Hepatocyte (in vitro differentiated cells): ENCODE results near the gene TRAM2.

ENCODE experiments used
- EZH2 ChIP-seq: fragments of 200-600 bp; sonication (generic); IDR thresholded peaks from 2 replicates; pipeline ENCODE4 v1.6.1; 2016; ENCODE audit warnings: antibody characterized with exemption, mild to moderate bottlenecking, borderline replicate concordance
- EZH2phosphoT487 ChIP-seq: fragments of 200-600 bp; sonication (generic); IDR thresholded peaks from one replicate; pipeline ENCODE4 v1.6.1; 2018; ENCODE audit warnings: antibody characterized with exemption, mild to moderate bottlenecking, low read depth, moderate library complexity; ENCODE audit not compliant: unreplicated experiment, severe bottlenecking
- TF ChIP-seq, protein P1 (sequence below): fragments of 200-600 bp; sonication (generic); IDR thresholded peaks from 2 replicates; pipeline ENCODE4 v1.5.1; 2016; ENCODE audit warnings: antibody characterized with exemption, mild to moderate bottlenecking; ENCODE audit not compliant: poor library complexity

DNA sequence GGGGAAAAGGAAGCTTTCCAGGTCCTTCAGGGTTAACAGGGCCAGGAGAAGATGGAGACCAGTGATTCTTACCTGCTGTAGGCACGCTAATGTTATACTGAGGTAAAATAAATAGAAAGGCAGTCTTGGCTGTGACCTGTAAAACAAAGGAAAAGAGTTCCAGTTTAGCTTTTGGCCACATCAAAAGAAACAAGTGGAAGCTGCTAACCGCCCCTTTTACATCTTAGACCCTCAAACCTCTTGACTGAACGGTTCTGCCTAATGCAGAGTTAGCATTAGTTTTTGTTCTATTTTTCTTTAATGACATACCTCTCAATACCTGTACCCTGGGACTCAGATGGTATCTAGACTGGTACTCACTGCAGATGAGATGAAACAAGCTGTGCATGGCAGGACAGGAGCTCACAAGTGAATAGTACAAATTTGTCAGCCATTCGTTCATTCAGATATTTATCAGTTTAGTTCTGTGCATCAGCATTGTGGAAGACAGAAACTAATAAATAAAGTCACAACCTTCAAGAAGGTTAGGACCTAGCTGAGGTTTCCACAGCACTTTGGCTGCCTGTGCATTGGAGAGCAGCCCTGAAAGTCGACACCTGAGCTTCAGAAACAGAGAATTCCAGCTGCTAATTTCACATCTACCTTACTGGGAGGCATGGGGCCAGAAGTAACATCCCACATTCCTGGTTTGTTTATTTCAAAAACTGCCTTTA, 41.0 kb downstream of the TRAM2 start:
- TF ChIP-seq, protein P1, sequence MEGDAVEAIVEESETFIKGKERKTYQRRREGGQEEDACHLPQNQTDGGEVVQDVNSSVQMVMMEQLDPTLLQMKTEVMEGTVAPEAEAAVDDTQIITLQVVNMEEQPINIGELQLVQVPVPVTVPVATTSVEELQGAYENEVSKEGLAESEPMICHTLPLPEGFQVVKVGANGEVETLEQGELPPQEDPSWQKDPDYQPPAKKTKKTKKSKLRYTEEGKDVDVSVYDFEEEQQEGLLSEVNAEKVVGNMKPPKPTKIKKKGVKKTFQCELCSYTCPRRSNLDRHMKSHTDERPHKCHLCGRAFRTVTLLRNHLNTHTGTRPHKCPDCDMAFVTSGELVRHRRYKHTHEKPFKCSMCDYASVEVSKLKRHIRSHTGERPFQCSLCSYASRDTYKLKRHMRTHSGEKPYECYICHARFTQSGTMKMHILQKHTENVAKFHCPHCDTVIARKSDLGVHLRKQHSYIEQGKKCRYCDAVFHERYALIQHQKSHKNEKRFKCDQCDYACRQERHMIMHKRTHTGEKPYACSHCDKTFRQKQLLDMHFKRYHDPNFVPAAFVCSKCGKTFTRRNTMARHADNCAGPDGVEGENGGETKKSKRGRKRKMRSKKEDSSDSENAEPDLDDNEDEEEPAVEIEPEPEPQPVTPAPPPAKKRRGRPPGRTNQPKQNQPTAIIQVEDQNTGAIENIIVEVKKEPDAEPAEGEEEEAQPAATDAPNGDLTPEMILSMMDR: no peak
- TF ChIP-seq EZH2phosphoT487 (no peak), EZH2 (no peak)
